SK-N-SH treated with all-trans-retinoic acid at 6 μM for 48 hours (cell line): ENCODE data around the gene RIMBP3C.
"Not testable (repeated sequence)": the region's sequence is repeated elsewhere in the genome, so short reads cannot be mapped to it uniquely, and the experiment has no call there.

Experiments used
- OSR1 ChIP-seq: fragments of 250-450 bp; sonication (Bioruptor Pico); IDR thresholded peaks from 2 replicates; pipeline ENCODE4 v1.8.0; 2022; ENCODE audit warnings: moderate library complexity, mild to moderate bottlenecking, inconsistent platforms
- TOX ChIP-seq: fragments of 250-450 bp; sonication (Bioruptor Pico); IDR thresholded peaks from 2 replicates; pipeline ENCODE4 v1.8.0; 2021; ENCODE audit warnings: mild to moderate bottlenecking, moderate library complexity, borderline replicate concordance
- ZFP3 ChIP-seq: fragments of 250-450 bp; sonication (Bioruptor Pico); IDR thresholded peaks from 2 replicates; pipeline ENCODE4 v1.5.0; 2020; ENCODE audit warnings: mild to moderate bottlenecking, moderate library complexity
- TF ChIP-seq, protein P1 (sequence below): fragments of 250-450 bp; sonication (Bioruptor Pico); IDR thresholded peaks from 2 replicates; pipeline ENCODE4 v1.5.1; 2021; ENCODE audit warnings: mild to moderate bottlenecking, moderate library complexity

DNA sequence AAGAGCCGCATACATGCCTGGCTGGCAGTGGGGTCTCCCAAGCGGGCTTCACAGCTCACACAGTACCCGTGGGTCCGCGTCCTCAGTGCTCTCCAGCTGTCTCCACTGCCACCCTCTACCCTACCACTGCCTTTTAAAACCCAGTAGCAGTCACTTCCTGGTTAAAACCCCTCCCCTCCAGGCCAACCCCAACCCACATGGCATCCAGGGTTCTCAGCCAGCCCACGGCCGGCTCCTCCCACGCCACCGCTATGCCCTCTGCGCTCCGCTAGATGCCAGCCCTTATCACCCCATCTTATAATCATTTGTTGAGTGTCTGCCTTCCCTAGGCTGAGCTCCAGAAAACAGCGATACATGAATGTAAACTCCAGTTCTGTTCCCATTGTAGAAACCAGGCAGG lies 37.1 kb downstream of the RIMBP3C start:
- TF ChIP-seq, protein P1, sequence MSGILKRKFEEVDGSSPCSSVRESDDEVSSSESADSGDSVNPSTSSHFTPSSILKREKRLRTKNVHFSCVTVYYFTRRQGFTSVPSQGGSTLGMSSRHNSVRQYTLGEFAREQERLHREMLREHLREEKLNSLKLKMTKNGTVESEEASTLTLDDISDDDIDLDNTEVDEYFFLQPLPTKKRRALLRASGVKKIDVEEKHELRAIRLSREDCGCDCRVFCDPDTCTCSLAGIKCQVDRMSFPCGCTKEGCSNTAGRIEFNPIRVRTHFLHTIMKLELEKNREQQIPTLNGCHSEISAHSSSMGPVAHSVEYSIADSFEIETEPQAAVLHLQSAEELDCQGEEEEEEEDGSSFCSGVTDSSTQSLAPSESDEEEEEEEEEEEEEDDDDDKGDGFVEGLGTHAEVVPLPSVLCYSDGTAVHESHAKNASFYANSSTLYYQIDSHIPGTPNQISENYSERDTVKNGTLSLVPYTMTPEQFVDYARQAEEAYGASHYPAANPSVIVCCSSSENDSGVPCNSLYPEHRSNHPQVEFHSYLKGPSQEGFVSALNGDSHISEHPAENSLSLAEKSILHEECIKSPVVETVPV (CRISPR knock-in tag), result not testable (repeated sequence)
- TF ChIP-seq ZFP3, OSR1, TOX (CRISPR knock-in tag): not testable (repeated sequence)
